Endodermal cell (in vitro differentiated cells): ENCODE results near the gene NR6A1. TPM values are rescaled to one million over a fixed set of nuclear protein-coding genes. Genes with fewer than 3 reads are reported as not detected.

Experiments
- DNase-seq: peaks from one replicate; pipeline ENCODE4 v3.0.0-alpha.2; 2017
- H3K27ac ChIP-seq: 2 replicates; pipeline ENCODE4 v1.5.1; 2013; ENCODE audit warnings: mild to moderate bottlenecking, low read depth, low read length, moderate library complexity
- H3K27me3 ChIP-seq: 2 replicates; pipeline ENCODE4 v1.6.1; 2013; ENCODE audit warnings: mild to moderate bottlenecking, low read length, moderate library complexity; ENCODE audit not compliant: insufficient read depth, control insufficient read depth, poor library complexity, severe bottlenecking
- H3K36me3 ChIP-seq: 2 replicates; pipeline ENCODE4 v1.7.0; 2013; ENCODE audit warnings: mild to moderate bottlenecking, low read length, moderate library complexity; ENCODE audit not compliant: control insufficient read depth, insufficient read depth
- H3K4me1 ChIP-seq: one replicate; pipeline ENCODE4 v1.7.0; 2013; ENCODE audit warnings: low read length; ENCODE audit not compliant: control insufficient read depth, insufficient read depth
- H3K4me3 ChIP-seq: 2 replicates; pipeline ENCODE4 v1.5.1; 2013; ENCODE audit warnings: mild to moderate bottlenecking, low read length, moderate library complexity
- H3K9ac ChIP-seq: 2 replicates; pipeline ENCODE4 v1.6.1; 2013; ENCODE audit warnings: mild to moderate bottlenecking, low read length, moderate library complexity; ENCODE audit not compliant: poor library complexity, severe bottlenecking; ENCODE audit errors: extremely low read depth
- H3K9me3 ChIP-seq: 2 replicates; pipeline ENCODE4 v1.6.1; 2013; ENCODE audit warnings: mild to moderate bottlenecking, low read length, moderate library complexity; ENCODE audit not compliant: control insufficient read depth
- H3K27ac Mint-ChIP-seq: 2 replicates; pipeline ENCODE4 v1.8.0; 2020; ENCODE audit warnings: mixed read lengths
- H3K27me3 Mint-ChIP-seq: 2 replicates; pipeline ENCODE4 v1.8.0; 2021; ENCODE audit warnings: mild to moderate bottlenecking, mixed read lengths; ENCODE audit not compliant: insufficient read depth
- H3K36me3 Mint-ChIP-seq: 2 replicates; pipeline ENCODE4 v1.8.0; 2020; ENCODE audit warnings: low read depth, mixed read lengths
- H3K4me1 Mint-ChIP-seq: 2 replicates; pipeline ENCODE4 v1.8.0; 2020; ENCODE audit warnings: mixed read lengths
- H3K4me3 Mint-ChIP-seq: 2 replicates; pipeline ENCODE4 v1.8.0; 2020; ENCODE audit warnings: mild to moderate bottlenecking, moderate library complexity, mixed read lengths
- H3K9me3 Mint-ChIP-seq: 2 replicates; pipeline ENCODE4 v1.8.0; 2020; ENCODE audit warnings: mild to moderate bottlenecking, mixed read lengths
- WGBS, 2 experiments: methylation state at CpG; one replicate each; pipeline versions ENCODE4 v1.1.5 to v1.1.7; 2013; ENCODE audit warnings: missing lambda C conversion rate in 2 of 2, mixed read lengths in 1 of 2; ENCODE audit not compliant: insufficient coverage in 1 of 2, insufficient read length in 1 of 2; 5-methylcytosine and 5-hydroxymethylcytosine counted together
- total RNA-seq, 2 donors: library from RNA; stranded (reverse); fragmentation: NEBNext Ultra II Directional in 1 of 2; extraction: Animal tissue kit (Norgen Biotek cat#: 25700) in 1 of 2; gene quantifications; 2 replicates in 1 of 2; 3 replicates in 1 of 2; pipeline ENCODE4 v1.2.1, GENCODE V29; 2021
- TF ChIP-seq, protein P1 (sequence below): fragments of 200-600 bp; sonication (generic); conservative IDR thresholded peaks from 2 replicates; pipeline ENCODE4 v1.5.0; 2021; ENCODE audit warnings: antibody characterized with exemption, mild to moderate bottlenecking

NR6A1 gene
- total RNA-seq, 2 donors from 2014 or later, result 168 to 206 TPM

DNA sequence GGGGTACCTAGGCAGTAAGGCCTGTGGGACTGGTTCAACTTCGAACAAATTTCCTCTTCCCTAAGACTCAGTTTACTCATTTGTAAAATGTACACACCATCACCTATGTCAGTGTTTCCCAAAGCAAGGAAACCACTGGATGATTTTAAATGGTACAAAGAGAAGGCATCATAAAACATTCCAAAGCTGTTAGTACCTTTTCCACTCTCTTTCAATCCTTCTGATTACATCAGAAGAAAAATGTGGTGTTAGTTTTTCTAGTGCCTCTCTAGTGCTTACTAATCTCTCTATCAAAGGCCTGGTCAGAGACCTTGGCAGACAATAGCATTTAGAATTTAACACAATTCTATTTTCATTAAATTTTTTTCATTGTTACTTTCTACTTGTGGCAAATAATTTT, 18.1 kb downstream of the NR6A1 start:
- no peak for DNase-seq
- H3K36me3 ChIP-seq, result no peaks in the 10 kb centered on the region
- no peak overlapping the region for H3K27ac ChIP-seq
- H3K9me3 Mint-ChIP-seq, result no peaks in the 10 kb centered on the region
- no peaks in the 10 kb centered on the region for H3K36me3 Mint-ChIP-seq
- H3K9ac ChIP-seq, result no peak overlapping the region
- no peak overlapping the region for H3K27ac Mint-ChIP-seq
- H3K4me1 ChIP-seq, result peaks cover 18% of the 10 kb centered on the region
- no peaks in the 10 kb centered on the region for H3K9me3 ChIP-seq
- H3K27me3 ChIP-seq, result no peaks in the 10 kb centered on the region
- H3K4me3 Mint-ChIP-seq, result no peak overlapping the region
- 90% methylated on average over 1 of the region's 1 CpG; no CpG with 5 or more reads in 1 of the 2 experiments for WGBS, 2 experiments
- H3K27me3 Mint-ChIP-seq, result no peaks in the 10 kb centered on the region
- TF ChIP-seq, protein P1, sequence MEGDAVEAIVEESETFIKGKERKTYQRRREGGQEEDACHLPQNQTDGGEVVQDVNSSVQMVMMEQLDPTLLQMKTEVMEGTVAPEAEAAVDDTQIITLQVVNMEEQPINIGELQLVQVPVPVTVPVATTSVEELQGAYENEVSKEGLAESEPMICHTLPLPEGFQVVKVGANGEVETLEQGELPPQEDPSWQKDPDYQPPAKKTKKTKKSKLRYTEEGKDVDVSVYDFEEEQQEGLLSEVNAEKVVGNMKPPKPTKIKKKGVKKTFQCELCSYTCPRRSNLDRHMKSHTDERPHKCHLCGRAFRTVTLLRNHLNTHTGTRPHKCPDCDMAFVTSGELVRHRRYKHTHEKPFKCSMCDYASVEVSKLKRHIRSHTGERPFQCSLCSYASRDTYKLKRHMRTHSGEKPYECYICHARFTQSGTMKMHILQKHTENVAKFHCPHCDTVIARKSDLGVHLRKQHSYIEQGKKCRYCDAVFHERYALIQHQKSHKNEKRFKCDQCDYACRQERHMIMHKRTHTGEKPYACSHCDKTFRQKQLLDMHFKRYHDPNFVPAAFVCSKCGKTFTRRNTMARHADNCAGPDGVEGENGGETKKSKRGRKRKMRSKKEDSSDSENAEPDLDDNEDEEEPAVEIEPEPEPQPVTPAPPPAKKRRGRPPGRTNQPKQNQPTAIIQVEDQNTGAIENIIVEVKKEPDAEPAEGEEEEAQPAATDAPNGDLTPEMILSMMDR, result no peak
- peaks cover 41% of the 10 kb centered on the region for H3K4me1 Mint-ChIP-seq
- no peak overlapping the region for H3K4me3 ChIP-seq

DNA sequence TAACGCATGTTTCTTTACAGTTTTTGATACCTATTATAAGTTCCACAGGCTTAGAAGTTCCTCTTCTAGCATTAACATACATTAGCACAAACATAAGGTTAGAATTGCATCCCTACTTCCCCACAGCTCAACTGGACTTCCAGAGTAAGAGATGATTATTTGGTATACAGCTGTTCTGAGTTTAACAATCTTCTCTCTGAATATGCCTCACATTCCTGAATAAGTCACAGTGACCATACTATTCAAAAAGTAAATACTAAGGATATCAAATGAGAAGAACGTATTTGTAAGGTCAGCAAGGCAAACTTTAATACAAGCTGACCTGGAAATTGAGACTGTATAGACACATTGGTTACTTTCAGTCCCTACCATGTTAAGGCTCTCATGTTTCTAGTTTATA, 21.3 kb downstream of the NR6A1 start:
- TF ChIP-seq, protein P1, result no peak
- H3K9ac ChIP-seq, result no peak overlapping the region
- no peak overlapping the region for H3K27ac Mint-ChIP-seq
- peaks cover 9% of the 10 kb centered on the region for H3K4me1 ChIP-seq
- no peak overlapping the region for H3K27ac ChIP-seq
- no peaks in the 10 kb centered on the region for H3K36me3 Mint-ChIP-seq
- H3K9me3 Mint-ChIP-seq, result no peaks in the 10 kb centered on the region
- 89 to 94% methylated on average over 2 of the region's 2 CpGs for WGBS, 2 experiments
- H3K4me3 ChIP-seq, result no peak overlapping the region
- no peaks in the 10 kb centered on the region for H3K27me3 ChIP-seq
- H3K9me3 ChIP-seq, result no peaks in the 10 kb centered on the region
- no peak overlapping the region for H3K4me3 Mint-ChIP-seq
- peaks cover 11% of the 10 kb centered on the region for H3K4me1 Mint-ChIP-seq
- no peak for DNase-seq
- no peaks in the 10 kb centered on the region for H3K36me3 ChIP-seq
- no peaks in the 10 kb centered on the region for H3K27me3 Mint-ChIP-seq

DNA sequence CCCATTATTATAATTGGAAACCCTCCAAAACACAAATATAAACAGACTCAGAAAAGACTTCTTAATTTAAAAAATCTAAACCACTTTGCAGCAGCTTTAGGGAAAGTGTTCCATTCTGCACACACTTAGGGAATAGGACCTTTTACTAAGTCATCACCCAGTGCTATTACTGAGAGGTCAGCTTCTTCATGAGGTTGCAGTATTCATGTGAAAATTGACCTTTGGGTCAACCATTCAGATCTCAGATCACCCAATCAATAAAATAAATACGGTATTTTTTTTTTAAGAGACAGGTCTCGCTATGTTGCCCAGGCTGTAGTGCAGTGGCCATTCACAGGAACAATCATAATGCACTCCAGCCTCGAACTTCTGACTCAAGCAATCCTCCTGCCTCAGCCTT, 21.8 kb downstream of the NR6A1 start:
- H3K4me1 Mint-ChIP-seq, result peaks cover 7% of the 10 kb centered on the region
- Histone ChIP-seq H3K36me3 (peaks cover 3% of the 10 kb centered on the region), H3K27me3 (no peaks in the 10 kb centered on the region), H3K9ac (no peak overlapping the region), H3K4me1 (peaks cover 7% of the 10 kb centered on the region), H3K27ac (no peak overlapping the region), H3K9me3 (no peaks in the 10 kb centered on the region), H3K4me3 (no peak overlapping the region)
- 96 to 97% methylated on average over 3 of the region's 3 CpGs for WGBS, 2 experiments
- no peak overlapping the region for H3K27ac Mint-ChIP-seq
- TF ChIP-seq, protein P1, result no peak
- no peaks in the 10 kb centered on the region for H3K36me3 Mint-ChIP-seq
- no peaks in the 10 kb centered on the region for H3K27me3 Mint-ChIP-seq
- no peaks in the 10 kb centered on the region for H3K9me3 Mint-ChIP-seq
- no peak overlapping the region for H3K4me3 Mint-ChIP-seq
- DNase-seq, result no peak
